Endodermal cell (in vitro differentiated cells): ENCODE results near the gene MAP3K21. TPM values are rescaled to one million over a fixed set of nuclear protein-coding genes. Genes with fewer than 3 reads are reported as not detected.

Source experiments
- DNase-seq: peaks from one replicate; pipeline ENCODE4 v3.0.0-alpha.2; 2017
- H3K27ac ChIP-seq: 2 replicates; pipeline ENCODE4 v1.5.1; 2013; ENCODE audit warnings: mild to moderate bottlenecking, low read depth, low read length, moderate library complexity
- H3K27me3 ChIP-seq: 2 replicates; pipeline ENCODE4 v1.6.1; 2013; ENCODE audit warnings: mild to moderate bottlenecking, low read length, moderate library complexity; ENCODE audit not compliant: insufficient read depth, control insufficient read depth, poor library complexity, severe bottlenecking
- H3K36me3 ChIP-seq: 2 replicates; pipeline ENCODE4 v1.7.0; 2013; ENCODE audit warnings: mild to moderate bottlenecking, low read length, moderate library complexity; ENCODE audit not compliant: control insufficient read depth, insufficient read depth
- H3K4me1 ChIP-seq: one replicate; pipeline ENCODE4 v1.7.0; 2013; ENCODE audit warnings: low read length; ENCODE audit not compliant: control insufficient read depth, insufficient read depth
- H3K4me3 ChIP-seq: 2 replicates; pipeline ENCODE4 v1.5.1; 2013; ENCODE audit warnings: mild to moderate bottlenecking, low read length, moderate library complexity
- H3K9ac ChIP-seq: 2 replicates; pipeline ENCODE4 v1.6.1; 2013; ENCODE audit warnings: mild to moderate bottlenecking, low read length, moderate library complexity; ENCODE audit not compliant: poor library complexity, severe bottlenecking; ENCODE audit errors: extremely low read depth
- H3K9me3 ChIP-seq: 2 replicates; pipeline ENCODE4 v1.6.1; 2013; ENCODE audit warnings: mild to moderate bottlenecking, low read length, moderate library complexity; ENCODE audit not compliant: control insufficient read depth
- H3K27ac Mint-ChIP-seq: 2 replicates; pipeline ENCODE4 v1.8.0; 2020; ENCODE audit warnings: mixed read lengths
- H3K27me3 Mint-ChIP-seq: 2 replicates; pipeline ENCODE4 v1.8.0; 2021; ENCODE audit warnings: mild to moderate bottlenecking, mixed read lengths; ENCODE audit not compliant: insufficient read depth
- H3K36me3 Mint-ChIP-seq: 2 replicates; pipeline ENCODE4 v1.8.0; 2020; ENCODE audit warnings: low read depth, mixed read lengths
- H3K4me1 Mint-ChIP-seq: 2 replicates; pipeline ENCODE4 v1.8.0; 2020; ENCODE audit warnings: mixed read lengths
- H3K4me3 Mint-ChIP-seq: 2 replicates; pipeline ENCODE4 v1.8.0; 2020; ENCODE audit warnings: mild to moderate bottlenecking, moderate library complexity, mixed read lengths
- H3K9me3 Mint-ChIP-seq: 2 replicates; pipeline ENCODE4 v1.8.0; 2020; ENCODE audit warnings: mild to moderate bottlenecking, mixed read lengths
- WGBS, 2 experiments: methylation state at CpG; one replicate each; pipeline versions ENCODE4 v1.1.5 to v1.1.7; 2013; ENCODE audit warnings: missing lambda C conversion rate in 2 of 2, mixed read lengths in 1 of 2; ENCODE audit not compliant: insufficient coverage in 1 of 2, insufficient read length in 1 of 2; 5-methylcytosine and 5-hydroxymethylcytosine counted together
- total RNA-seq, 2 donors: library from RNA; stranded (reverse); fragmentation: NEBNext Ultra II Directional in 1 of 2; extraction: Animal tissue kit (Norgen Biotek cat#: 25700) in 1 of 2; gene quantifications; 2 replicates in 1 of 2; 3 replicates in 1 of 2; pipeline ENCODE4 v1.2.1, GENCODE V29; 2021
- TF ChIP-seq, protein P1 (sequence below): fragments of 200-600 bp; sonication (generic); conservative IDR thresholded peaks from 2 replicates; pipeline ENCODE4 v1.5.0; 2021; ENCODE audit warnings: antibody characterized with exemption, mild to moderate bottlenecking

MAP3K21 gene
- total RNA-seq, 2 donors from 2014 or later, result 9.4 to 14.6 TPM

GRCh38 chr1:233386336-233386735 is 58.8 kb downstream of the MAP3K21 start:
- Histone ChIP-seq H3K27ac (no peak overlapping the region), H3K27me3 (no peaks in the 10 kb centered on the region), H3K36me3 (peaks cover 9% of the 10 kb centered on the region), H3K4me3 (no peak overlapping the region), H3K9me3 (peaks cover 21% of the 10 kb centered on the region), H3K9ac (no peak overlapping the region), H3K4me1 (no peaks in the 10 kb centered on the region)
- 67% methylated on average over 2 of the region's 2 CpGs; no CpG with 5 or more reads in 1 of the 2 experiments for WGBS, 2 experiments
- TF ChIP-seq, protein P1, sequence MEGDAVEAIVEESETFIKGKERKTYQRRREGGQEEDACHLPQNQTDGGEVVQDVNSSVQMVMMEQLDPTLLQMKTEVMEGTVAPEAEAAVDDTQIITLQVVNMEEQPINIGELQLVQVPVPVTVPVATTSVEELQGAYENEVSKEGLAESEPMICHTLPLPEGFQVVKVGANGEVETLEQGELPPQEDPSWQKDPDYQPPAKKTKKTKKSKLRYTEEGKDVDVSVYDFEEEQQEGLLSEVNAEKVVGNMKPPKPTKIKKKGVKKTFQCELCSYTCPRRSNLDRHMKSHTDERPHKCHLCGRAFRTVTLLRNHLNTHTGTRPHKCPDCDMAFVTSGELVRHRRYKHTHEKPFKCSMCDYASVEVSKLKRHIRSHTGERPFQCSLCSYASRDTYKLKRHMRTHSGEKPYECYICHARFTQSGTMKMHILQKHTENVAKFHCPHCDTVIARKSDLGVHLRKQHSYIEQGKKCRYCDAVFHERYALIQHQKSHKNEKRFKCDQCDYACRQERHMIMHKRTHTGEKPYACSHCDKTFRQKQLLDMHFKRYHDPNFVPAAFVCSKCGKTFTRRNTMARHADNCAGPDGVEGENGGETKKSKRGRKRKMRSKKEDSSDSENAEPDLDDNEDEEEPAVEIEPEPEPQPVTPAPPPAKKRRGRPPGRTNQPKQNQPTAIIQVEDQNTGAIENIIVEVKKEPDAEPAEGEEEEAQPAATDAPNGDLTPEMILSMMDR, result no peak
- peaks cover 7% of the 10 kb centered on the region for H3K4me1 Mint-ChIP-seq
- no peak for DNase-seq
- H3K9me3 Mint-ChIP-seq, result peaks cover 17% of the 10 kb centered on the region
- H3K27ac Mint-ChIP-seq, result no peak overlapping the region
- H3K36me3 Mint-ChIP-seq, result peaks cover 19% of the 10 kb centered on the region
- no peaks in the 10 kb centered on the region for H3K27me3 Mint-ChIP-seq
- H3K4me3 Mint-ChIP-seq, result no peak overlapping the region

- no peaks in the 10 kb centered on the region for H3K4me1 ChIP-seq
- no peak overlapping the region for H3K9ac ChIP-seq
- peaks cover 10% of the 10 kb centered on the region for H3K4me1 Mint-ChIP-seq
- no peak overlapping the region for H3K4me3 Mint-ChIP-seq
- WGBS, 2 experiments, result 99 to 100% methylated on average over 2 to 3 of the region's 3 CpGs
- H3K36me3 Mint-ChIP-seq, result peaks cover 11% of the 10 kb centered on the region
- no peaks in the 10 kb centered on the region for H3K27me3 ChIP-seq
- H3K9me3 Mint-ChIP-seq, result peaks cover 11% of the 10 kb centered on the region
- peaks cover 12% of the 10 kb centered on the region for H3K9me3 ChIP-seq
- H3K36me3 ChIP-seq, result peaks cover 7% of the 10 kb centered on the region
- H3K27me3 Mint-ChIP-seq, result no peaks in the 10 kb centered on the region
- TF ChIP-seq, protein P1, result no peak
- DNase-seq, result no peak
- no peak overlapping the region for H3K4me3 ChIP-seq
- H3K27ac Mint-ChIP-seq, result no peak overlapping the region
- no peak overlapping the region for H3K27ac ChIP-seq
Observed at GRCh38 chr1:233387585-233387984, 60.1 kb downstream of the MAP3K21 start.

DNA sequence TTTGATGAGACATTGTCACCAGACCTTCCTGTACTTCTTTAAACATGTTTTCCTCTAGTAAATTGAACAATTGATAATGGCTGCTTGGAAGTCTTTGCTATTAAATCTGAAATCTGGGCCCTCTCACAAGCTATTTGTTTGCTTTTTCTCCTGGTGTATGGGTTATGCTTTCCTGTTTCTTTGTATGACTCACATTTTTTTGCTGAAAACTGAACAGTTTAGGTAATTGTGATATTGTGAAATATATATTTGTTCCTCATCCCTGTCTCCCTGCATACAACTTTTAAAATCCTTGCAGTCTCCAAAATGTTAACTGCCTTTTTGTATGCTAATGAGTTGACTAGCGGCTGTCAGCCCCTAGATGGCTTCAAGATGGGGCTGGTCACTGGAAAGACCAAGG is 61.6 kb downstream of the MAP3K21 start:
- WGBS, 2 experiments, result 78 to 100% methylated on average over 1 of the region's 1 CpG

More for the DNA sequence above, 61.6 kb downstream of the MAP3K21 start:
- Histone ChIP-seq H3K9me3 (no peaks in the 10 kb centered on the region), H3K27ac (no peak overlapping the region), H3K4me3 (no peak overlapping the region), H3K9ac (no peak overlapping the region), H3K36me3 (no peaks in the 10 kb centered on the region), H3K27me3 (no peaks in the 10 kb centered on the region), H3K4me1 (no peaks in the 10 kb centered on the region)
- DNase-seq, result no peak
- Mint-ChIP-seq H3K4me1 (peaks cover 10% of the 10 kb centered on the region), H3K4me3 (no peak overlapping the region), H3K27me3 (no peaks in the 10 kb centered on the region), H3K9me3 (peaks cover 4% of the 10 kb centered on the region), H3K36me3 (no peaks in the 10 kb centered on the region), H3K27ac (no peak overlapping the region)
- TF ChIP-seq, protein P1, result no peak
